Duodenal mucosa (tissue), 2 donors: ENCODE data around the gene NMBR.
"Not testable (repeated sequence)": the region's sequence is repeated elsewhere in the genome, so short reads cannot be mapped to it uniquely, and the experiment has no call there.

Experiments
- H3K27ac ChIP-seq: one replicate; pipeline ENCODE4 v1.7.0; 2013; ENCODE audit warnings: low read depth, low read length
- H3K27me3 ChIP-seq, 2 donors: one replicate each; pipeline ENCODE4 v1.7.0; 2013; ENCODE audit warnings: low read length in 2 of 2, control low read depth in 1 of 2; ENCODE audit not compliant: insufficient read depth in 2 of 2, control insufficient read depth in 1 of 2
- H3K36me3 ChIP-seq, 2 donors: one replicate each; pipeline ENCODE4 v1.7.0; 2013; ENCODE audit warnings: low read length in 2 of 2, control low read depth in 1 of 2; ENCODE audit not compliant: insufficient read depth in 2 of 2, control insufficient read depth in 1 of 2
- H3K4me1 ChIP-seq, 2 donors: one replicate each; pipeline ENCODE4 v1.7.0; 2013; ENCODE audit warnings: low read length in 2 of 2, control low read depth in 1 of 2; ENCODE audit not compliant: insufficient read depth in 2 of 2, control insufficient read depth in 1 of 2
- H3K4me3 ChIP-seq, 2 donors: one replicate each; pipeline ENCODE4 v1.7.0; 2013; ENCODE audit warnings: low read length in 2 of 2, low read depth in 1 of 2
- H3K9ac ChIP-seq, 2 donors: one replicate each; pipeline ENCODE4 v1.7.0; 2013; ENCODE audit warnings: low read length in 2 of 2, low read depth in 1 of 2
- H3K9me3 ChIP-seq, 2 donors: one replicate each; pipeline ENCODE4 v1.7.0; 2013; ENCODE audit warnings: low read length in 2 of 2, control low read depth in 1 of 2; ENCODE audit not compliant: control insufficient read depth in 1 of 2

Gene NMBR

GRCh38 chr6:142074516-142074915 is 72.4 kb downstream of the NMBR start:
- Histone ChIP-seq H3K4me1 (no peaks in the 10 kb centered on the region), H3K27me3 (no peaks in the 10 kb centered on the region), H3K27ac (no peak overlapping the region), H3K4me3 (no peak overlapping the region), H3K9me3 (no peaks in the 10 kb centered on the region), H3K9ac (no peak overlapping the region), H3K36me3 (no peaks in the 10 kb centered on the region)

GRCh38 chr6:142071981-142072380 is 74.9 kb downstream of the NMBR start:
- Histone ChIP-seq H3K36me3 (no peaks in the 10 kb centered on the region), H3K27me3 (no peaks in the 10 kb centered on the region), H3K4me1 (no peaks in the 10 kb centered on the region), H3K27ac (no peak overlapping the region), H3K9ac (no peak overlapping the region), H3K9me3 (no peaks in the 10 kb centered on the region), H3K4me3 (no peak overlapping the region)

GRCh38 chr6:142068416-142068815 is 78.5 kb downstream of the NMBR start:
- Histone ChIP-seq H3K36me3 (no peaks in the 10 kb centered on the region), H3K4me3 (no peak overlapping the region), H3K4me1 (no peaks in the 10 kb centered on the region), H3K27me3 (no peaks in the 10 kb centered on the region), H3K9me3 (no peaks in the 10 kb centered on the region), H3K9ac (no peak overlapping the region), H3K27ac (no peak overlapping the region)

GRCh38 chr6:142062861-142063260 is 84.1 kb downstream of the NMBR start:
- H3K4me3 ChIP-seq, H3K4me1 ChIP-seq, H3K36me3 ChIP-seq, H3K9ac ChIP-seq, H3K27ac ChIP-seq, H3K9me3 ChIP-seq, H3K27me3 ChIP-seq: not testable (repeated sequence)

- H3K27me3 ChIP-seq, result no peaks in the 10 kb centered on the region
- no peaks in the 10 kb centered on the region for H3K4me1 ChIP-seq
- H3K36me3 ChIP-seq, result no peaks in the 10 kb centered on the region
- H3K27ac ChIP-seq, result no peak overlapping the region
- H3K9me3 ChIP-seq, result no peaks in the 10 kb centered on the region
- H3K4me3 ChIP-seq, result no peak overlapping the region
- H3K9ac ChIP-seq, result no peak overlapping the region
Measured at GRCh38 chr6:142058551-142059290, 88.2 kb downstream of the NMBR start.

GRCh38 chr6:142055219-142055618 is 91.7 kb downstream of the NMBR start:
- peaks cover 0 to 5% of the 10 kb centered on the region in 2 donors for H3K9me3 ChIP-seq
- H3K27ac ChIP-seq, result no peak overlapping the region
- no peaks in the 10 kb centered on the region for H3K27me3 ChIP-seq
- no peaks in the 10 kb centered on the region for H3K36me3 ChIP-seq
- H3K9ac ChIP-seq, result no peak overlapping the region
- no peaks in the 10 kb centered on the region for H3K4me1 ChIP-seq
- H3K4me3 ChIP-seq, result no peak overlapping the region

GRCh38 chr6:142051404-142051803 is 95.5 kb downstream of the NMBR start:
- Histone ChIP-seq H3K9ac (no peak overlapping the region), H3K27ac (no peak overlapping the region), H3K36me3 (no peaks in the 10 kb centered on the region), H3K4me3 (no peak overlapping the region), H3K4me1 (no peaks in the 10 kb centered on the region), H3K27me3 (no peaks in the 10 kb centered on the region), H3K9me3 (peaks cover 0 to 5% of the 10 kb centered on the region in 2 donors)

- no peak overlapping the region for H3K4me3 ChIP-seq
- no peak overlapping the region for H3K9ac ChIP-seq
- no peaks in the 10 kb centered on the region for H3K36me3 ChIP-seq
- H3K4me1 ChIP-seq, result no peaks in the 10 kb centered on the region
- H3K27ac ChIP-seq, result no peak overlapping the region
- peaks cover 0 to 5% of the 10 kb centered on the region in 2 donors for H3K9me3 ChIP-seq
- no peaks in the 10 kb centered on the region for H3K27me3 ChIP-seq
Measured at GRCh38 chr6:142048593-142048980, 98.3 kb downstream of the NMBR start.

- Histone ChIP-seq H3K9me3 (peaks cover 0 to 5% of the 10 kb centered on the region in 2 donors), H3K27me3 (no peaks in the 10 kb centered on the region), H3K36me3 (no peaks in the 10 kb centered on the region), H3K27ac (no peak overlapping the region), H3K4me1 (no peaks in the 10 kb centered on the region), H3K4me3 (no peak overlapping the region), H3K9ac (no peak overlapping the region)
Measured at GRCh38 chr6:142047934-142048592, 98.9 kb downstream of the NMBR start.

GRCh38 chr6:142045380-142046278 is 101.3 kb downstream of the NMBR start:
- Histone ChIP-seq H3K36me3 (no peaks in the 10 kb centered on the region), H3K27me3 (no peaks in the 10 kb centered on the region), H3K9me3 (no peaks in the 10 kb centered on the region), H3K4me1 (no peaks in the 10 kb centered on the region), H3K4me3 (no peak overlapping the region), H3K9ac (no peak overlapping the region), H3K27ac (no peak overlapping the region)
